Upper lobe of right lung (tissue), 1 donor: Measurements from ENCODE around the gene AFF4. TPM values are rescaled to one million over a fixed set of nuclear protein-coding genes. Genes with fewer than 3 reads are reported as not detected.

Source experiments
- ATAC-seq: fragments of 200-7000 bp; cut with Tn5 transposase; one replicate; pipeline ENCODE4 v1.9.1; 2020; ENCODE audit warnings: mild to moderate bottlenecking, moderate library complexity
- DNase-seq: peaks from one replicate; pipeline ENCODE4 v3.0.0-alpha.2; 2020
- H3K27ac ChIP-seq: fragments of 200-600 bp; one replicate; pipeline ENCODE4 v1.8.0; 2022
- H3K27me3 ChIP-seq: fragments of 200-600 bp; one replicate; pipeline ENCODE4 v1.8.0; 2022; ENCODE audit warnings: mild to moderate bottlenecking
- H3K36me3 ChIP-seq: fragments of 200-600 bp; one replicate; pipeline ENCODE4 v1.8.0; 2022
- H3K4me1 ChIP-seq: fragments of 200-600 bp; one replicate; pipeline ENCODE4 v1.8.0; 2022
- H3K4me3 ChIP-seq: fragments of 200-600 bp; one replicate; pipeline ENCODE4 v1.8.0; 2022; ENCODE audit warnings: mild to moderate bottlenecking
- H3K9me3 ChIP-seq: fragments of 200-600 bp; one replicate; pipeline ENCODE4 v1.8.0; 2022
- intact Hi-C: fragments of 100-400 bp; cut with DNase I; formaldehyde crosslinking; loops from one replicate; pipeline ENCODE4 v1.11.0; 2022
- total RNA-seq: library from RNA; stranded (reverse); fragmentation: NEBNext Ultra II Directional; extraction: Animal tissue kit (Norgen Biotek cat#: 25700); gene quantifications from one replicate; pipeline ENCODE4 v1.2.1, GENCODE V29; 2021
- TF ChIP-seq, protein P1 (sequence below): fragments of 200-600 bp; IDR thresholded peaks from one replicate; pipeline ENCODE4 v1.8.0; 2022; ENCODE audit warnings: antibody characterized with exemption
- donor health status: DM: no; HTN: yes; CAD: no; lungs with severe emphysema.

Gene AFF4
- total RNA-seq, 1 donor from 2014 or later = 76.9 TPM

GRCh38 chr5:132839426-132840301 lies 123.8 kb downstream of the AFF4 start:
- H3K36me3 ChIP-seq = no peaks in the 10 kb centered on the region
- DNase-seq (peak; percentile 30), ATAC-seq (peak; percentile 49)
- TF ChIP-seq, protein P1, sequence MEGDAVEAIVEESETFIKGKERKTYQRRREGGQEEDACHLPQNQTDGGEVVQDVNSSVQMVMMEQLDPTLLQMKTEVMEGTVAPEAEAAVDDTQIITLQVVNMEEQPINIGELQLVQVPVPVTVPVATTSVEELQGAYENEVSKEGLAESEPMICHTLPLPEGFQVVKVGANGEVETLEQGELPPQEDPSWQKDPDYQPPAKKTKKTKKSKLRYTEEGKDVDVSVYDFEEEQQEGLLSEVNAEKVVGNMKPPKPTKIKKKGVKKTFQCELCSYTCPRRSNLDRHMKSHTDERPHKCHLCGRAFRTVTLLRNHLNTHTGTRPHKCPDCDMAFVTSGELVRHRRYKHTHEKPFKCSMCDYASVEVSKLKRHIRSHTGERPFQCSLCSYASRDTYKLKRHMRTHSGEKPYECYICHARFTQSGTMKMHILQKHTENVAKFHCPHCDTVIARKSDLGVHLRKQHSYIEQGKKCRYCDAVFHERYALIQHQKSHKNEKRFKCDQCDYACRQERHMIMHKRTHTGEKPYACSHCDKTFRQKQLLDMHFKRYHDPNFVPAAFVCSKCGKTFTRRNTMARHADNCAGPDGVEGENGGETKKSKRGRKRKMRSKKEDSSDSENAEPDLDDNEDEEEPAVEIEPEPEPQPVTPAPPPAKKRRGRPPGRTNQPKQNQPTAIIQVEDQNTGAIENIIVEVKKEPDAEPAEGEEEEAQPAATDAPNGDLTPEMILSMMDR = no peak
- intact Hi-C loops = no loop called here
- H3K4me3 ChIP-seq = no peak overlapping the region
- peaks cover 21% of the 10 kb centered on the region for H3K4me1 ChIP-seq
- peak overlapping the region; percentile 79 for H3K27ac ChIP-seq
- H3K27me3 ChIP-seq = no peaks in the 10 kb centered on the region
- no peaks in the 10 kb centered on the region for H3K9me3 ChIP-seq

- H3K27me3 ChIP-seq = no peaks in the 10 kb centered on the region
- DNase-seq (no peak), ATAC-seq (no peak)
- TF ChIP-seq, protein P1 = no peak
- no peak overlapping the region for H3K4me3 ChIP-seq
- H3K4me1 ChIP-seq = peaks cover 21% of the 10 kb centered on the region
- H3K36me3 ChIP-seq = no peaks in the 10 kb centered on the region
- intact Hi-C loops = no loop called here
- no peaks in the 10 kb centered on the region for H3K9me3 ChIP-seq
- peak overlapping the region; percentile 79 for H3K27ac ChIP-seq
These were observed 124.7 kb downstream of the AFF4 start for GRCh38 chr5:132838516-132839282.

DNA sequence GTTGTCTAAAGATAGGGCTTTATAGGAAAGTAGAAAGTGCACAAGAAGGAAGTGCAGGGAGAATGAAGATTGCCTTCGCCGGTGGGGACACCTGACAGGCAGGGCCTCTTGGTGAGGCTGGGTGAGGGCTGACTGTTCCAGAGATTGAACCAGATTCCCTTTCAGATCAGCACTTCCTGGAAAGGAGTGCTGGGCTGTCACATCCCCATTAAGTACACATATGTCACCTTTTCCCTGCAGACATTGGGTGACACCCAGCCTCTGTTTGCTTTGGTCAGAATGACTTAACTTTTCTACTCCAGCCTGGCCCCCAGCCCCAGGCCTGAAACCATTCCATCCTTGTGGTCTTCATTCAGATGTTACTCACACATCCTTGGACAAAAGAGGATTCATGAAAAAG lies 125.6 kb downstream of the AFF4 start:
- H3K4me1 ChIP-seq = peaks cover 21% of the 10 kb centered on the region
- DNase-seq = peak; percentile 25
- ATAC-seq = peak; percentile 31
- H3K27me3 ChIP-seq = no peaks in the 10 kb centered on the region
- no peaks in the 10 kb centered on the region for H3K9me3 ChIP-seq
- TF ChIP-seq, protein P1 = no peak
- intact Hi-C loops = no loop called here
- H3K36me3 ChIP-seq = no peaks in the 10 kb centered on the region
- no peak overlapping the region for H3K4me3 ChIP-seq
- H3K27ac ChIP-seq = no peak overlapping the region

DNA sequence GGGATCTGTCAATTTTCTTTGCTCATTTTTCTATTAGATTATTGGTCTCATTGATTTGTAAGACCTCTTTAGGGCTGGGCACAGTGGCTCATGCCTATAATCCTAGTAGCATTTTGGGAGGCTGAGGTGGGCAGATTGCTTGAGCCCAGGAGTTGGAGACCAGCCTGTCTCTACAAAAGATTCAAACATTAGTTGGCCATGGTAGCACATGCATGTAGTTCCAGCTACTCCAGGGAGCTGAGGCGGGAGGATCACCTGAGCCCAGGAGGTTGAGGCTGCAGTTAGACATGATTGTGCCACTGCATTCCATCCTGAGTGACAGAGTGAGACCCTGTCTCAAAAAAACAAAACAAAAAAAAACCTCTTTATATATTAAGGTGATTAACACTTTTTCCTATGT lies 126.6 kb downstream of the AFF4 start:
- no peak for ATAC-seq

DNA sequence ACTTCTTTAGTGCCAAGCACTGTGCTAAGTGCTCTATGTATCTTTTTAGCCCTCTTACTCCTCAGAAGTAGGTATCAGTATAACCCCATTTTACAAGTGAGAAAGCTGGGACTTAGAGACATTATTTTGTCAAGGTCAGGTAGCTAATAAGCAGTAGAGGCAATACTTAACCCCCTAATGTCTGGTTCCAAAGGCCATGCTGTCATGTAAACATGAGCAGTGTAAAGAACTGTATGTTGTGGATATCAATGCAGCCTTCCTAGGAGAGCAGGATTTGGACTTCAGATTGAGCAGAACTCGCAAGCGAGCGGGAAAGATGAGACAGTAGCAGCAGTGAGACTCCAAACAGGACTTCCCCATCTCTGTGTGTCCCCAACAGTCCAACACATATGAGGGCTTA lies 129.4 kb downstream of the AFF4 start:
- Histone ChIP-seq H3K4me1 (peaks cover 19% of the 10 kb centered on the region), H3K27ac (no peak overlapping the region), H3K36me3 (no peaks in the 10 kb centered on the region), H3K27me3 (no peaks in the 10 kb centered on the region), H3K9me3 (no peaks in the 10 kb centered on the region), H3K4me3 (no peak overlapping the region)
- intact Hi-C loops = no loop called here
- no peak for DNase-seq
- no peak for ATAC-seq
- TF ChIP-seq, protein P1 = no peak

More for the DNA sequence above, 126.6 kb downstream of the AFF4 start:
- Histone ChIP-seq H3K9me3 (no peaks in the 10 kb centered on the region), H3K27me3 (no peaks in the 10 kb centered on the region), H3K4me1 (peaks cover 21% of the 10 kb centered on the region), H3K4me3 (no peak overlapping the region), H3K27ac (no peak overlapping the region), H3K36me3 (no peaks in the 10 kb centered on the region)
- TF ChIP-seq, protein P1 = no peak
- no peak for DNase-seq
- intact Hi-C loops = no loop called here
